GM18873 (cell line): ENCODE results near the gene BABAM2.
"Not testable (repeated sequence)": the region's sequence is repeated elsewhere in the genome, so short reads cannot be mapped to it uniquely, and the experiment has no call there.

Experiments
- ATAC-seq: cut with Tn5 transposase; IDR thresholded peaks from one replicate; pipeline ENCODE4 v1.9.1; 2021; ENCODE audit warnings: mild to moderate bottlenecking, moderate library complexity, moderate number of reproducible peaks; ENCODE audit not compliant: unreplicated experiment, low FRiP score

Gene BABAM2

GRCh38 chr2:27875089-27875881 lies 15.2 kb upstream of the BABAM2 start:
- ATAC-seq, result no peak

GRCh38 chr2:27878825-27879224 lies 11.7 kb upstream of the BABAM2 start:
- ATAC-seq, result no peak

- ATAC-seq, result not testable (repeated sequence)
Measured at GRCh38 chr2:27881815-27882583, 8.5 kb upstream of the BABAM2 start.

- ATAC-seq, result not testable (repeated sequence)
Measured at GRCh38 chr2:27882584-27882922, 8.0 kb upstream of the BABAM2 start.

- no peak for ATAC-seq
Measured at GRCh38 chr2:27884601-27885000, 5.9 kb upstream of the BABAM2 start.

GRCh38 chr2:27885234-27885633 lies 5.3 kb upstream of the BABAM2 start:
- ATAC-seq, result no peak

- ATAC-seq, result no peak
Measured at GRCh38 chr2:27885661-27886060, 4.9 kb upstream of the BABAM2 start.

GRCh38 chr2:27886322-27886721 lies 4.2 kb upstream of the BABAM2 start:
- ATAC-seq, result no peak

GRCh38 chr2:27887111-27887510 lies 3.4 kb upstream of the BABAM2 start:
- ATAC-seq, result no peak

GRCh38 chr2:27887830-27888229 lies 2.7 kb upstream of the BABAM2 start:
- no peak for ATAC-seq

GRCh38 chr2:27888790-27889189 lies 1.7 kb upstream of the BABAM2 start:
- ATAC-seq, result no peak

- ATAC-seq, result no peak
Measured at GRCh38 chr2:27889774-27890145, 769 bp upstream of the BABAM2 start.

- no peak for ATAC-seq
Measured at GRCh38 chr2:27890924-27891672, 569 bp downstream of the BABAM2 start.

GRCh38 chr2:27891673-27892105 lies 1.2 kb downstream of the BABAM2 start:
- ATAC-seq, result no peak

GRCh38 chr2:27893006-27893405 lies 2.5 kb downstream of the BABAM2 start:
- ATAC-seq, result no peak

GRCh38 chr2:27897717-27898116 lies 7.2 kb downstream of the BABAM2 start:
- ATAC-seq, result no peak

GRCh38 chr2:27901234-27901633 lies 10.7 kb downstream of the BABAM2 start:
- no peak for ATAC-seq

GRCh38 chr2:27902098-27902497 lies 11.6 kb downstream of the BABAM2 start:
- no peak for ATAC-seq

- no peak for ATAC-seq
Measured at GRCh38 chr2:27903018-27903417, 12.5 kb downstream of the BABAM2 start.

GRCh38 chr2:27903649-27904404 lies 13.3 kb downstream of the BABAM2 start:
- ATAC-seq, result no peak

GRCh38 chr2:27904405-27904665 lies 13.8 kb downstream of the BABAM2 start:
- ATAC-seq, result no peak
